HG03558 (cell line): Measurements from ENCODE around the gene SLC44A5.
"Not testable (repeated sequence)": the region's sequence is repeated elsewhere in the genome, so short reads cannot be mapped to it uniquely, and the experiment has no call there.

Experiments
- ATAC-seq: cut with Tn5 transposase; IDR thresholded peaks from one replicate; pipeline ENCODE4 v1.9.1; 2021; ENCODE audit warnings: moderate number of reproducible peaks; ENCODE audit not compliant: unreplicated experiment; ENCODE audit errors: extremely low read depth

SLC44A5 gene

GRCh38 chr1:75528001-75528400 is 82.9 kb downstream of the SLC44A5 start:
- no peak for ATAC-seq

DNA sequence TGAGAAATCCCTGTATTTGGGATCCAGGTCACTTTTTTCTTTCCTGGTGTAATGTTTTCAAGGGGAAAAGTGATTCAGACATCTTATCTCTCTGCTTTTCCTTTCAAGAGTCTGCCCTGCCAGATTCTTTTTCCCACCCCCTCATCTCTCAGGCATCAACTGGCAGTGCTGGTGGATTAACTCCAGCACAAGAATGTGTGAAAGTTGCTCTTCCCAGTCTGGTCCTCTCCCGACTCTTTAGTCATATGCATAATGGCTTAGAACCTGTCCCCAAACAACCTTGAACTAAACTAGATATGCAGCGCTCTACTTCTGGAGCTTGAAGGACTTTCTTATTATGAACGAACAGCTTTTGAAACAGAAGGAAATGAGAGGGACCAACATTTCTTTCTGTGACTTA is 88.5 kb downstream of the SLC44A5 start:
- no peak for ATAC-seq

DNA sequence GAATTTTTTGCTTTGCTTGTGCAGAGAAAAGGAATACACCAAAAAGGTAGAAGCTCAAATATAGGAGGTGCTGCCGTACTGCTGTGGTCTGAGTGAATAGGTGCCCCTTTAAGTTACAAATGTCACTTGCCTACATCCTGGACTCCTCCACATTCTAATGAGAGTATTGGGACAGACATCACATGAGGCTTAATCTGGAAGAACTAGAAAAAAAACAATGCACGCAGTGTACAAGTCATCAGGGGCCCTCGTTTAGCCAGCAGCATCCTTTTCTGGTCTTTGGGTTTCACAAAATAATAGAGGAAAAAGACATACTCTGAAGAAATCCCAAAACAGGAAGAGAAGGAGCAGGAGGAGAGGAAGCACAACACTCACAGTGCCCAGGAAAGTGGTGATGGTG is 89.3 kb downstream of the SLC44A5 start:
- no peak for ATAC-seq

GRCh38 chr1:75520862-75521475 is 89.9 kb downstream of the SLC44A5 start:
- no peak for ATAC-seq

GRCh38 chr1:75519651-75520427 is 91.1 kb downstream of the SLC44A5 start:
- ATAC-seq: no peak

GRCh38 chr1:75518686-75519085 is 92.2 kb downstream of the SLC44A5 start:
- no peak for ATAC-seq

DNA sequence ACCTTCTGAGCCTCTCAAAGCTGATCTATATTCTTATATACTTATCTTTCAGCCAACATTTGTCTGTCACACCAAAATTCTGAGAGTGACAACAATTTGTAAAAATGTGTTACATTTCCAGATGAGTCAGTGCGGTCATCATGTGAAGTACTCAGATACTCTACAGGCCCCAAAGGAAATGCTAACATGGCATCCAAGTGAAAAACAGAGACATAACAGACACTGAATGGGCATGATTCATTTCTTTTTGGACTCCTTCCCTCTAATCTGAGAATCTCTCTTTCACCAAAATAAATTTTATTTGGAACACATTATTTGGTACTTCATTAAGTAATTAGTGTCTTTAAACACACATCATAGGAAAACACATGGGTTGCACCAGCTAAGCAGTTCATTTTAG is 96.6 kb downstream of the SLC44A5 start:
- ATAC-seq: no peak

- ATAC-seq: no peak
Measured at GRCh38 chr1:75506976-75507375, 103.9 kb downstream of the SLC44A5 start.

- ATAC-seq: no peak
Measured at GRCh38 chr1:75503221-75503974, 107.5 kb downstream of the SLC44A5 start.

DNA sequence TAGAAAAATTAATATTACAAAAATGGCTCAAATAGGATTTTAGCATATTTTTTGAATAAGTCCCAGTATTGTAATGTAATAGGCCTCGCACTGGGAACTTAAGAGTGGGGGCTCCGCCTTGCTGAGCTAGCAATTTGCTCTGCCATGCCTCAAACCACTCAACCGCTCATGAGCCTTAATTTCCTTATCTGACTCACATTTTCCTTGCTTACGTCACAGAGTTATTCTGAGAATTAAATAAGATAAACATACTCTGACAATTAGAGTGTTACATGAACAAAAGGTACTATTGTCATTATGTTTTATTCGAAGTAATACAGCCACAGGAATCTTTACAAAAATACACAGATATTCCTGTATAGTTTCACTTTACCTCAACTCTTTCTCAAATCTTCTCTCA is 108.1 kb downstream of the SLC44A5 start:
- no peak for ATAC-seq

GRCh38 chr1:75501577-75502295 is 109.2 kb downstream of the SLC44A5 start:
- ATAC-seq: no peak

GRCh38 chr1:75492011-75492410 is 118.9 kb downstream of the SLC44A5 start:
- no peak for ATAC-seq

- ATAC-seq: no peak
Measured at GRCh38 chr1:75487399-75487798, 123.5 kb downstream of the SLC44A5 start.

GRCh38 chr1:75484789-75485188 is 126.1 kb downstream of the SLC44A5 start:
- ATAC-seq: no peak

- ATAC-seq: no peak
Measured at GRCh38 chr1:75482951-75483350, 128.0 kb downstream of the SLC44A5 start.

DNA sequence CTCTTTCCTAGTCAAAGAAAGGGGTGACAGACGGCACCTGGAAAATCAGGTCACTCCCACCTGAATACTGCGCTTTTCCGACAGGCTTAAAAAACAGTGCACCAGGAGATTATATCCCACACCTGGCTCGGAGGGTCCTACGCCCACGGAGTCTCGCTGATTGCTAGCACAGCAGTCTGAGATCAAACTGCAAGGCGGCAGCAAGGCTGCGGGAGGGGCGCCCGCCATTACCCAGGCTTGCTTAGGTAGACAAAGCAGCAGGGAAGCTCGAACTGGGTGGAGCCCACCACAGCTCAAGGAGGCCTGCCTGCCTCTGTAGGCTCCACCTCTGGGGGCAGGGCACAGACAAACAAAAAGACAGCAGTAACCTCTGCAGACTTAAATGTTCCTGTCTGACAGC is 134.4 kb downstream of the SLC44A5 start:
- not testable (repeated sequence) for ATAC-seq

DNA sequence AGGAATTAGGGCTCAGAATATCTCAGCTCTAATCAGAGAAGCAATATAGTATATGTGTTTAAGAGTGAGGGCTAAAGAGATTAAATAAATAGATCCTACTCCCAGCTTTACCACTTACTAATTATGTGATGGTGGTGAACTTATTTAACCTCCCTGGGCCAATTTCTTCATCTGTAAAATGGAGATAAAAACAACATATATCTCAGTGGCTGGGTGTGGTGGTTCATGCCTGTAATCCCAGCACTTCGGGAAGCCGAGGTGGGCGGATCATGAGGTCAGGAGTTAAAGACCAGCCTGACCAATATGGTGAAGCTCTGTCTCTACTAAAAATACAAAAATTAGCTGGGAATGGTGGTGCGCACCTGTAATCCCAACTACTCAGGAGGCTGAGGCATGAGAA is 135.2 kb downstream of the SLC44A5 start:
- ATAC-seq: no peak

- no peak for ATAC-seq
Measured at GRCh38 chr1:75472971-75473603, 137.8 kb downstream of the SLC44A5 start.

DNA sequence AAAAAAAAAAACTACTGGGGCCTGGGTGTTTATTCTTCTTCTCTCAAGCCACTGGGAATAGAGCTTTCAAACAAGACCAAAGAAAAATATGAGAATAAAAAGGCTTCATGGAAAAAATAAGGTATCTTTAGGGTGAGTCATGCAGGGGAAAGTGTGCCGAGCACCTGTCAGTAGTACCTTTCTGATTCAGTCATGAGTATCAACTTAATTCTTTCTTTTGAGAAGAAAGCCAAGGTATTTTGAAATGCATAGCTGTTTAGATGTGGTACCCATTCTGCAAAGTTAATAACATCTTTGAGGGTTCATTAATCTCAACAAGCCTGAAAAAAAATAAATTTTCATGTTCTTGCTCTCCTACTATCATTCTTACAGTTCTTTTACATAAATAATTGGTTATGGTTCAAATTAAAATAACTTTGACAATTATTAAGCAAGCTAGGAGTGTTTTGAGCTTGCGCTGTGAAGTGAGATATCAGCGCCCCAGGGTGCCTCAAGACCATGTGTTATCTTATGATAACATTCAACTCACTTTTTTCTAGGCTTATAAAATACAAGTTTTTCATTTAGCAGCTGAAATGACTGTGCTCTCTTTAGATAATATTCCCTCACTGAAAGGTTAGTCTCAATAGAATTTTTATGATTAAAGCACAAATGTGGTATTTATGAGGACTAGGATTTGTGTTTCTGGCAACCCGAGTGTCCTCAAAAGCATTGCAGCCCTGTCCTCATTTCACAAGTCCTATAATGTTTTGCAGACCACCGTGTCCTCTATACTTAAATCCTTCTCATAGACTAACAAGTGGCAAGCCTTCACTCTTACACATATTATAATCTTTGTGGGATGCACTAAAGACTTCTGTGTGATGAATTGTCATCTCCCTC is 138.6 kb downstream of the SLC44A5 start:
- no peak for ATAC-seq
